ENCODE measurements around the gene CGB1. TPM values are rescaled to one million over a fixed set of nuclear protein-coding genes. Genes with fewer than 3 reads are reported as not detected.

Gene CGB1
- total and polyA plus RNA-seq, 9 of the 15 experiments (the other 6 are each of a cell fraction or from before 2014, with no cell fraction given): not detected

DNA sequence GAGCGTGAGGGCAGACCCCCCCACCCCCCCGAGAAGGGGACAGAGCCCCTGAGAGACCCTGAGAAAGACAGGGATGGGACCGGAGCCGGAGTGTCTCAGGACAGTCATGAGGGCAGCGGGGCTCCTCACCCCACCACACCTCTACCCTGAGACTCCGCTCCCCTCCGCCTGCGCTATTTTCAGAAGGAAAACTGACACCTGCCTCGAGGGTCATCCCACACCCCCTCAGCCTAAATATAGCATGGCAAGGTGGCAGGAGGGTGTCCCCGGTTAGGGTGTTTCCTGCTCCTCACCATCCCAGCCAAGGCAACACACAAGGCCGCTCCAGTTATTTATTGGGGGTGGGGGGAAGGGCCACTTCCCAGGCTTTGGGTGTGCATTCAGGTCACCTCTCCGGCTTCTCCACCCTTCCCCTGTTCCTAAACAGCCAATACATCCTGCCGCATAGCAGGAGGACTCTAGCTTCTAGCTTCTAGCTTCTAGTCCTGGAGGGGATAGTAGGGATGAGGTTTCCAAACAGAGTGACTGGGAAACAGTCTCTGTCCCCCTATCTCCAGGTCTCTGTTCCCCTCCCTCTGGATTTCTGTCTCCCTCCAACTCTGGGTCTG, 29.3 kb upstream of the CGB1 start (continued):
- TF ChIP-seq ZNF318 (IDR thresholded peaks at IDR 0.05; ENCODE audit: borderline replicate concordance in 1 of 2, low read depth in 1 of 2): no peak
- no peak for TF ChIP-seq POLR3A (IDR thresholded peaks at IDR 0.05; ENCODE audit: borderline replicate concordance, extremely low read depth, insufficient read depth, insufficient read length)
- no peak for TF ChIP-seq ZFPM2 (CRISPR knock-in tag; IDR thresholded peaks at IDR 0.05)
- no peak for TF ChIP-seq CREB3L1 (IDR thresholded peaks at IDR 0.05; ENCODE audit: borderline replicate concordance, low read depth)
- TF ChIP-seq HOXB6 (CRISPR knock-in tag; IDR thresholded peaks at IDR 0.05; ENCODE audit: borderline replicate concordance): no peak
- TF ChIP-seq TOE1 (IDR thresholded peaks at IDR 0.05; ENCODE audit: borderline replicate concordance): no peak
- TF ChIP-seq TOE1 (CRISPR knock-in tag; IDR thresholded peaks at IDR 0.05; ENCODE audit: borderline replicate concordance, low read depth): no peak
- TF ChIP-seq BCL6 (CRISPR knock-in tag; IDR thresholded peaks at IDR 0.05): no peak
- TF ChIP-seq KAT8 (IDR thresholded peaks at IDR 0.05; ENCODE audit: low read depth): no peak
- TF ChIP-seq, protein P1, sequence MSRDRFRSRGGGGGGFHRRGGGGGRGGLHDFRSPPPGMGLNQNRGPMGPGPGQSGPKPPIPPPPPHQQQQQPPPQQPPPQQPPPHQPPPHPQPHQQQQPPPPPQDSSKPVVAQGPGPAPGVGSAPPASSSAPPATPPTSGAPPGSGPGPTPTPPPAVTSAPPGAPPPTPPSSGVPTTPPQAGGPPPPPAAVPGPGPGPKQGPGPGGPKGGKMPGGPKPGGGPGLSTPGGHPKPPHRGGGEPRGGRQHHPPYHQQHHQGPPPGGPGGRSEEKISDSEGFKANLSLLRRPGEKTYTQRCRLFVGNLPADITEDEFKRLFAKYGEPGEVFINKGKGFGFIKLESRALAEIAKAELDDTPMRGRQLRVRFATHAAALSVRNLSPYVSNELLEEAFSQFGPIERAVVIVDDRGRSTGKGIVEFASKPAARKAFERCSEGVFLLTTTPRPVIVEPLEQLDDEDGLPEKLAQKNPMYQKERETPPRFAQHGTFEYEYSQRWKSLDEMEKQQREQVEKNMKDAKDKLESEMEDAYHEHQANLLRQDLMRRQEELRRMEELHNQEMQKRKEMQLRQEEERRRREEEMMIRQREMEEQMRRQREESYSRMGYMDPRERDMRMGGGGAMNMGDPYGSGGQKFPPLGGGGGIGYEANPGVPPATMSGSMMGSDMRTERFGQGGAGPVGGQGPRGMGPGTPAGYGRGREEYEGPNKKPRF (IDR thresholded peaks at IDR 0.05; ENCODE audit: low read depth, low read length): no peak
- TF ChIP-seq SNAPC5 (CRISPR knock-in tag; IDR thresholded peaks at IDR 0.05): no peak
- no peak for TF ChIP-seq CREB5 (CRISPR knock-in tag; IDR thresholded peaks at IDR 0.05)
- TF ChIP-seq, protein P2, sequence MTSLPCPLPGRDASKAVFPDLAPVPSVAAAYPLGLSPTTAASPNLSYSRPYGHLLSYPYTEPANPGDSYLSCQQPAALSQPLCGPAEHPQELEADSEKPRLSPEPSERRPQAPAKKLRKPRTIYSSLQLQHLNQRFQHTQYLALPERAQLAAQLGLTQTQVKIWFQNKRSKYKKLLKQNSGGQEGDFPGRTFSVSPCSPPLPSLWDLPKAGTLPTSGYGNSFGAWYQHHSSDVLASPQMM (CRISPR knock-in tag; IDR thresholded peaks at IDR 0.05): no peak

Measured in K562 (cell line).